GM23338 (cell line): ENCODE results near the gene RALGPS1. TPM values are rescaled to one million over a fixed set of nuclear protein-coding genes. Genes with fewer than 3 reads are reported as not detected.

Source experiments
- ATAC-seq: fragments of 200-7000 bp; cut with Tn5 transposase; 3 replicates; pipeline ENCODE4 v1.9.1; 2020
- DNase-seq: peaks from one replicate; pipeline ENCODE4 v3.0.0-alpha.2; 2015; ENCODE audit warnings: low spot score
- H2AFZ ChIP-seq: fragments of 200-600 bp; sonication (generic); 2 replicates; pipeline ENCODE4 v1.8.0; 2016; ENCODE audit warnings: antibody characterized with exemption, mild to moderate bottlenecking, moderate library complexity
- H3F3A ChIP-seq: fragments of 200-600 bp; sonication (generic); replicated peaks from 2 replicates; pipeline ENCODE4 v1.8.0; 2017; ENCODE audit warnings: antibody characterized with exemption, mixed run types, low read depth
- H3K27ac ChIP-seq: fragments of 200-600 bp; sonication (generic); 2 replicates; pipeline ENCODE4 v1.6.1; 2016; ENCODE audit warnings: low read depth
- H3K27me3 ChIP-seq: fragments of 200-600 bp; sonication (generic); 2 replicates; pipeline ENCODE4 v1.8.0; 2016; ENCODE audit warnings: mild to moderate bottlenecking, mixed run types, moderate library complexity; ENCODE audit not compliant: insufficient read depth
- H3K36me3 ChIP-seq: fragments of 200-600 bp; sonication (generic); 2 replicates; pipeline ENCODE4 v1.8.0; 2016; ENCODE audit warnings: mild to moderate bottlenecking; ENCODE audit not compliant: insufficient read depth
- H3K4me1 ChIP-seq: fragments of 200-600 bp; sonication (generic); 2 replicates; pipeline ENCODE4 v1.8.0; 2016; ENCODE audit warnings: mild to moderate bottlenecking, moderate library complexity; ENCODE audit not compliant: insufficient read depth
- H3K4me2 ChIP-seq: fragments of 200-600 bp; sonication (generic); 2 replicates; pipeline ENCODE4 v1.7.1; 2017; ENCODE audit warnings: mixed run types
- H3K4me3 ChIP-seq: fragments of 200-600 bp; sonication (generic); 2 replicates; pipeline ENCODE4 v1.6.1; 2016; ENCODE audit warnings: mixed run types
- H3K79me2 ChIP-seq: fragments of 200-600 bp; sonication (generic); replicated peaks from 2 replicates; pipeline ENCODE4 v1.8.0; 2017; ENCODE audit warnings: mild to moderate bottlenecking; ENCODE audit not compliant: insufficient read depth
- H3K9me2 ChIP-seq: fragments of 200-600 bp; sonication (generic); 2 replicates; pipeline ENCODE4 v1.8.0; 2017; ENCODE audit not compliant: insufficient read depth
- H4K20me1 ChIP-seq: fragments of 200-600 bp; sonication (generic); replicated peaks from 2 replicates; pipeline ENCODE4 v1.8.0; 2017; ENCODE audit warnings: mild to moderate bottlenecking; ENCODE audit not compliant: insufficient read depth
- H3K27ac Mint-ChIP-seq: 2 replicates; pipeline ENCODE4 v1.8.0; 2020; ENCODE audit warnings: inconsistent platforms, mild to moderate bottlenecking, moderate library complexity, mixed read lengths
- H3K27me3 Mint-ChIP-seq: 3 replicates; pipeline ENCODE4 v1.8.0; 2022; ENCODE audit warnings: low read depth, mild to moderate bottlenecking, moderate library complexity, mixed read lengths, inconsistent platforms; ENCODE audit not compliant: insufficient read depth, poor library complexity
- H3K36me3 Mint-ChIP-seq: 3 replicates; pipeline ENCODE4 v1.8.0; 2021; ENCODE audit warnings: low read depth, mild to moderate bottlenecking, inconsistent platforms, moderate library complexity, mixed read lengths
- H3K4me1 Mint-ChIP-seq: 3 replicates; pipeline ENCODE4 v1.8.0; 2020; ENCODE audit warnings: mild to moderate bottlenecking, inconsistent platforms, mixed read lengths
- H3K4me3 Mint-ChIP-seq: 3 replicates; pipeline ENCODE4 v1.8.0; 2021; ENCODE audit warnings: moderate library complexity, mild to moderate bottlenecking, inconsistent platforms, mixed read lengths
- H3K9me3 Mint-ChIP-seq: 3 replicates; pipeline ENCODE4 v1.8.0; 2020; ENCODE audit warnings: moderate library complexity, mild to moderate bottlenecking, inconsistent platforms, mixed read lengths
- CREB1 ChIP-seq: fragments of 250-450 bp; sonication (Bioruptor Pico); IDR thresholded peaks from 2 replicates; pipeline ENCODE4 v1.5.0; 2020; ENCODE audit warnings: low read depth, mild to moderate bottlenecking, moderate library complexity
- CTCF ChIP-seq, 2 experiments: fragments of 200-600 bp in 1 of 2; sonication (generic) in 1 of 2; conservative IDR thresholded peaks; 2 replicates each; pipeline versions ENCODE4 v1.5.1 to v1.6.1; 2016 to 2017; ENCODE audit warnings: antibody characterized with exemption in 2 of 2, low read depth in 2 of 2, mild to moderate bottlenecking in 2 of 2, moderate library complexity in 1 of 2
- ETS1 ChIP-seq: IDR thresholded peaks from 2 replicates; pipeline ENCODE4 v1.6.1; 2016; ENCODE audit warnings: antibody characterized with exemption
- EZH2 ChIP-seq: fragments of 200-600 bp; sonication (generic); IDR thresholded peaks from one replicate; pipeline ENCODE4 v1.8.0; 2017; ENCODE audit warnings: antibody characterized with exemption, mild to moderate bottlenecking, low read depth; ENCODE audit not compliant: unreplicated experiment
- EZH2phosphoT487 ChIP-seq: fragments of 200-600 bp; sonication (generic); IDR thresholded peaks from one replicate; pipeline ENCODE4 v1.8.1; 2018; ENCODE audit warnings: antibody characterized with exemption; ENCODE audit not compliant: unreplicated experiment
- JUNB ChIP-seq: IDR thresholded peaks from one replicate; pipeline ENCODE4 v1.6.1; 2016; ENCODE audit warnings: antibody characterized with exemption; ENCODE audit not compliant: unreplicated experiment
- POLR2AphosphoS5 ChIP-seq: IDR thresholded peaks from 2 replicates; pipeline ENCODE4 v1.6.1; 2016; ENCODE audit warnings: antibody characterized with exemption, low read depth
- REST ChIP-seq: IDR thresholded peaks from one replicate; pipeline ENCODE4 v1.6.1; 2018; ENCODE audit warnings: antibody characterized with exemption; ENCODE audit not compliant: unreplicated experiment
- STAT1 ChIP-seq: IDR thresholded peaks from one replicate; pipeline ENCODE4 v1.6.1; 2016; ENCODE audit warnings: antibody characterized with exemption; ENCODE audit not compliant: unreplicated experiment
- ZNF114 ChIP-seq: fragments of 250-450 bp; sonication (Bioruptor Pico); IDR thresholded peaks from 2 replicates; pipeline ENCODE4 v1.5.0; 2020; ENCODE audit warnings: mild to moderate bottlenecking, moderate library complexity
- ZNF331 ChIP-seq: fragments of 250-450 bp; sonication (Bioruptor Pico); IDR thresholded peaks from 2 replicates; pipeline ENCODE4 v1.5.0; 2020; ENCODE audit warnings: low read depth, mild to moderate bottlenecking, moderate library complexity
- polyA plus RNA-seq: library from polyadenylated mRNA; unstranded; fragments of >200 nt; fragmentation: Nextera tagmentation; extraction: Ambion mirVana; gene quantifications from 2 replicates; pipeline ENCODE4 v1.2.1, GENCODE V29; 2016
- total RNA-seq: library from RNA; depleted of rRNA; stranded (reverse); fragments of >200 nt; shearing (Covaris generic); gene quantifications from 2 replicates; pipeline ENCODE4 v1.2.3, GENCODE V29; 2014

RALGPS1 gene
- total and polyA plus RNA-seq, 2 experiments from 2014 or later, result 18.2 to 57.1 TPM

GRCh38 chr9:127249877-127250276, 335.3 kb downstream of the RALGPS1 start (continued):
- TF ChIP-seq ETS1 (no peak), ZNF114 (CRISPR knock-in tag) (no peak), CTCF (conservative IDR thresholded peaks at IDR 0.05; ENCODE audit: low read depth in 2 of 2) (no peak), ZNF331 (CRISPR knock-in tag) (no peak), EZH2 (no peak)

GRCh38 chr9:127250896-127251391, 336.4 kb downstream of the RALGPS1 start:
- Mint-ChIP-seq H3K4me1 (peaks cover 41% of the 10 kb centered on the region), H3K4me3 (no peak overlapping the region), H3K9me3 (no peaks in the 10 kb centered on the region; the same call in 2 of the 3 replicates), H3K27ac (no peak overlapping the region), H3K27me3 (peaks cover 2% of the 10 kb centered on the region), H3K36me3 (peaks cover 29% of the 10 kb centered on the region; the same call in 2 of the 3 replicates)
- Histone ChIP-seq H3F3A (peaks cover 2% of the 10 kb centered on the region; the same call in 1 of the 2 replicates), H2AFZ (no peak overlapping the region), H3K4me1 (peaks cover 45% of the 10 kb centered on the region), H3K79me2 (peaks cover 4% of the 10 kb centered on the region; the same call in 1 of the 2 replicates), H3K4me3 (no peak overlapping the region), H3K27ac (no peak overlapping the region), H3K9me2 (peaks cover 4% of the 10 kb centered on the region; the same call in 1 of the 2 replicates), H3K36me3 (no peaks in the 10 kb centered on the region), H3K4me2 (no peak overlapping the region), H3K27me3 (no peaks in the 10 kb centered on the region), H4K20me1 (no peaks in the 10 kb centered on the region)
- TF ChIP-seq EZH2phosphoT487, result no peak
- no peak for TF ChIP-seq POLR2AphosphoS5
- no peak for TF ChIP-seq CREB1 (CRISPR knock-in tag)
- TF ChIP-seq JUNB, result no peak
- TF ChIP-seq REST, result no peak
- TF ChIP-seq CTCF (conservative IDR thresholded peaks at IDR 0.05; ENCODE audit: low read depth in 2 of 2), result no peak
- no peak for TF ChIP-seq STAT1
- TF ChIP-seq ETS1, result no peak
- no peak for TF ChIP-seq ZNF331 (CRISPR knock-in tag)
- no peak for TF ChIP-seq ZNF114 (CRISPR knock-in tag)
- DNase-seq (no peak), ATAC-seq (no peak)
